ENCODE measurements around the gene CCL4. TPM values are rescaled to one million over a fixed set of nuclear protein-coding genes. Genes with fewer than 3 reads are reported as not detected.
"Not testable (repeated sequence)": the region's sequence is repeated elsewhere in the genome, so short reads cannot be mapped to it uniquely, and the experiment has no call there.

CCL4 gene
- total and polyA plus RNA-seq, 2 donors (not counting 1 experiment from before 2014, with no cell fraction given) = not detected

DNA sequence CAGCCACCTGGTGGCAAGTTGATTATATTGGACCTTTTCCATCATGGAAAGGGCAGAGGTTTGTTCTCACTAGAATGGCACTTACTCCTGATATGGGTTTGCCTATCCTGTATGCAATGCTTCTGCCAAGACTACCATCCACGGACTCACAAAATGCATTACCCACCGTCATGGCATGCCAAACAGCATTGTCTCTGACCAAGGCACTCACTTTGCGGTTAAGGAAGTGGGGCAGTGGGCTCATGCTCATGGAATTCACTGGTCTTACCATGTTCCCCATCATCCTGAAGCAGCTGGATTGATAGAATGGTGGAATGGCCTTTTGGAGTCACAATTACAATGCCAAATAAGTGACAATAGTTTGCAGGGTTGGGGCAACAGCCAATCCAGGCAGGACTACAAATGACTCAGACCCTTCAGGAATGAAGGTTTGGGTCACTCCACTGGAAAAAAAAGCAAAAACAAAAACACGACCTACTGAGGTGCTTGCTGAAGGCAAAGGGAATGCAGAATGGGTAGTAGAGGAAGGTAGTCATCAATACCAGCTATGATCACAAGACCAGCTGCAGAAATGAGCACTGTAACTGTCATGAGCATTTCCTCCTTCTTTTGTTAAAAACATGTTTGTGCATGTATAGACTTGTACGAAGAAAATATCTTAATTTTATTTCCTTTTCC is 11.5 kb downstream of the CCL4 start:
- H3K9me3 ChIP-seq (ENCODE audit: control insufficient read depth, insufficient read depth, low read depth, low read length); H3K79me2 ChIP-seq (ENCODE audit: control insufficient read depth, insufficient read depth, low read length); H4K20me1 ChIP-seq (ENCODE audit: control insufficient read depth, extremely low read depth, insufficient read depth, low read length); H3K4me1 ChIP-seq (ENCODE audit: control insufficient read depth, extremely low read depth, insufficient read depth, low read length); H2AFZ ChIP-seq (ENCODE audit: low read length); H3K27me3 ChIP-seq (ENCODE audit: control insufficient read depth, insufficient read depth, low read length); H3K9ac ChIP-seq (ENCODE audit: insufficient read depth, low read length); H3K36me3 ChIP-seq (ENCODE audit: control insufficient read depth, insufficient read depth, low read length); H3K4me3 ChIP-seq (replicated peaks in 1 of 4; ENCODE audit: control extremely low read depth in 1 of 4, insufficient read depth in 1 of 4, low read depth in 3 of 4, low read length in 4 of 4); H3K27ac ChIP-seq (ENCODE audit: insufficient read depth, low read length); H3K4me2 ChIP-seq (ENCODE audit: extremely low read depth, insufficient read depth, low read length): not testable (repeated sequence)
- DNase-seq (ENCODE audit: low read depth in 2 of 2) = peak in 1 of 2 donors; percentile 51

DNA sequence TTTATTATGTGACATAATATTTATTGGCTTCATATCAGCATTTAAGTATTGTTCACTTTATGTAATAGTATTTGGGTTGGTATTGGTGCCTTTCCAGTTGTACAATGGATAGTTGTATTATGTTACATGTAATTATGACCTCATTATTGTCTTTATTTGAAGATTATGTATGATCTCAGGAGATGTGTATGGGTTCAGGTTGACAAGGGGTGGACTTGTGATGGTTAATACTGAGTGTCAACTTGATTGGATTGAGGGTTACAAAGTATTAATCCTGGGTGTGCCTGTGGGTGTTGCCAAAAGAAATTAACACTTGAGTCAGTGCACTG is 12.0 kb downstream of the CCL4 start:
- not testable (repeated sequence) for H3K9me3 ChIP-seq (ENCODE audit: control insufficient read depth, insufficient read depth, low read depth, low read length); H3K27me3 ChIP-seq (ENCODE audit: control insufficient read depth, insufficient read depth, low read length); H3K4me2 ChIP-seq (ENCODE audit: extremely low read depth, insufficient read depth, low read length); H2AFZ ChIP-seq (ENCODE audit: low read length); DNase-seq (ENCODE audit: low read depth in 2 of 2); H3K27ac ChIP-seq (ENCODE audit: insufficient read depth, low read length); H3K4me3 ChIP-seq (replicated peaks in 1 of 4; ENCODE audit: control extremely low read depth in 1 of 4, insufficient read depth in 1 of 4, low read depth in 3 of 4, low read length in 4 of 4); H3K4me1 ChIP-seq (ENCODE audit: control insufficient read depth, extremely low read depth, insufficient read depth, low read length); H3K79me2 ChIP-seq (ENCODE audit: control insufficient read depth, insufficient read depth, low read length); H3K36me3 ChIP-seq (ENCODE audit: control insufficient read depth, insufficient read depth, low read length); H3K9ac ChIP-seq (ENCODE audit: insufficient read depth, low read length); H4K20me1 ChIP-seq (ENCODE audit: control insufficient read depth, extremely low read depth, insufficient read depth, low read length)

- no peak overlapping the region for H2AFZ ChIP-seq (ENCODE audit: low read length)
- H3K36me3 ChIP-seq (ENCODE audit: control insufficient read depth, insufficient read depth, low read length) = no peaks in the 10 kb centered on the region
- H3K9ac ChIP-seq (ENCODE audit: insufficient read depth, low read length) = no peak overlapping the region
- no peaks in the 10 kb centered on the region for H3K9me3 ChIP-seq (ENCODE audit: control insufficient read depth, insufficient read depth, low read depth, low read length)
- no peak overlapping the region for H3K4me2 ChIP-seq (ENCODE audit: extremely low read depth, insufficient read depth, low read length)
- no peak overlapping the region for H3K4me3 ChIP-seq (replicated peaks in 1 of 4; ENCODE audit: control extremely low read depth in 1 of 4, insufficient read depth in 1 of 4, low read depth in 3 of 4, low read length in 4 of 4)
- no peak overlapping the region for H3K27ac ChIP-seq (ENCODE audit: insufficient read depth, low read length)
- DNase-seq (ENCODE audit: low read depth in 2 of 2) = no peak
- TF ChIP-seq CTCF (conservative IDR thresholded peaks at IDR 0.05 in 1 of 2, IDR thresholded peaks at IDR 0.05 in 1 of 2; ENCODE audit: low read depth in 1 of 2, low read length in 2 of 2) (no peak), EZH2 (IDR thresholded peaks at IDR 0.05; ENCODE audit: low read length, missing control alignments) (no peak)
- no peaks in the 10 kb centered on the region for H3K79me2 ChIP-seq (ENCODE audit: control insufficient read depth, insufficient read depth, low read length)
- H3K4me1 ChIP-seq (ENCODE audit: control insufficient read depth, extremely low read depth, insufficient read depth, low read length) = no peaks in the 10 kb centered on the region
- no peaks in the 10 kb centered on the region for H4K20me1 ChIP-seq (ENCODE audit: control insufficient read depth, extremely low read depth, insufficient read depth, low read length)
- H3K27me3 ChIP-seq (ENCODE audit: control insufficient read depth, insufficient read depth, low read length) = no peaks in the 10 kb centered on the region
Observed at GRCh38 chr17:36117505-36118382, 14.1 kb downstream of the CCL4 start.

Data from fibroblast of lung (primary cell).